ENCODE results near the gene ZMIZ1.

GRCh38 chr10:79226391-79227245 lies 157.9 kb downstream of the ZMIZ1 start:
- no peak for TF ChIP-seq TAF1 (IDR thresholded peaks at IDR 0.05; ENCODE audit: low read depth)
- TF ChIP-seq CTCF (IDR thresholded peaks at IDR 0.05; ENCODE audit: poor library complexity, severe bottlenecking) = no peak
- no peak for TF ChIP-seq EZH2 (IDR thresholded peaks at IDR 0.05; ENCODE audit: borderline replicate concordance, insufficient read depth, low read length, poor library complexity, severe bottlenecking)
- TF ChIP-seq, protein P1, sequence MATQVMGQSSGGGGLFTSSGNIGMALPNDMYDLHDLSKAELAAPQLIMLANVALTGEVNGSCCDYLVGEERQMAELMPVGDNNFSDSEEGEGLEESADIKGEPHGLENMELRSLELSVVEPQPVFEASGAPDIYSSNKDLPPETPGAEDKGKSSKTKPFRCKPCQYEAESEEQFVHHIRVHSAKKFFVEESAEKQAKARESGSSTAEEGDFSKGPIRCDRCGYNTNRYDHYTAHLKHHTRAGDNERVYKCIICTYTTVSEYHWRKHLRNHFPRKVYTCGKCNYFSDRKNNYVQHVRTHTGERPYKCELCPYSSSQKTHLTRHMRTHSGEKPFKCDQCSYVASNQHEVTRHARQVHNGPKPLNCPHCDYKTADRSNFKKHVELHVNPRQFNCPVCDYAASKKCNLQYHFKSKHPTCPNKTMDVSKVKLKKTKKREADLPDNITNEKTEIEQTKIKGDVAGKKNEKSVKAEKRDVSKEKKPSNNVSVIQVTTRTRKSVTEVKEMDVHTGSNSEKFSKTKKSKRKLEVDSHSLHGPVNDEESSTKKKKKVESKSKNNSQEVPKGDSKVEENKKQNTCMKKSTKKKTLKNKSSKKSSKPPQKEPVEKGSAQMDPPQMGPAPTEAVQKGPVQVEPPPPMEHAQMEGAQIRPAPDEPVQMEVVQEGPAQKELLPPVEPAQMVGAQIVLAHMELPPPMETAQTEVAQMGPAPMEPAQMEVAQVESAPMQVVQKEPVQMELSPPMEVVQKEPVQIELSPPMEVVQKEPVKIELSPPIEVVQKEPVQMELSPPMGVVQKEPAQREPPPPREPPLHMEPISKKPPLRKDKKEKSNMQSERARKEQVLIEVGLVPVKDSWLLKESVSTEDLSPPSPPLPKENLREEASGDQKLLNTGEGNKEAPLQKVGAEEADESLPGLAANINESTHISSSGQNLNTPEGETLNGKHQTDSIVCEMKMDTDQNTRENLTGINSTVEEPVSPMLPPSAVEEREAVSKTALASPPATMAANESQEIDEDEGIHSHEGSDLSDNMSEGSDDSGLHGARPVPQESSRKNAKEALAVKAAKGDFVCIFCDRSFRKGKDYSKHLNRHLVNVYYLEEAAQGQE (IDR thresholded peaks at IDR 0.05; ENCODE audit: borderline replicate concordance) = no peak
- TF ChIP-seq RAD21 (conservative IDR thresholded peaks at IDR 0.05) = no peak
